Germinal center (tissue), 1 donor: Measurements from ENCODE around the gene ALG10.
"Not testable (repeated sequence)": the region's sequence is repeated elsewhere in the genome, so short reads cannot be mapped to it uniquely, and the experiment has no call there.

Experiments used
- DNase-seq: peaks from one replicate; pipeline ENCODE4 v3.0.0; 2012; ENCODE audit warnings: mixed read lengths, low spot score

The ALG10 gene, protein sequence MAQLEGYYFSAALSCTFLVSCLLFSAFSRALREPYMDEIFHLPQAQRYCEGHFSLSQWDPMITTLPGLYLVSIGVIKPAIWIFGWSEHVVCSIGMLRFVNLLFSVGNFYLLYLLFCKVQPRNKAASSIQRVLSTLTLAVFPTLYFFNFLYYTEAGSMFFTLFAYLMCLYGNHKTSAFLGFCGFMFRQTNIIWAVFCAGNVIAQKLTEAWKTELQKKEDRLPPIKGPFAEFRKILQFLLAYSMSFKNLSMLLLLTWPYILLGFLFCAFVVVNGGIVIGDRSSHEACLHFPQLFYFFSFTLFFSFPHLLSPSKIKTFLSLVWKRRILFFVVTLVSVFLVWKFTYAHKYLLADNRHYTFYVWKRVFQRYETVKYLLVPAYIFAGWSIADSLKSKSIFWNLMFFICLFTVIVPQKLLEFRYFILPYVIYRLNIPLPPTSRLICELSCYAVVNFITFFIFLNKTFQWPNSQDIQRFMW

DNA sequence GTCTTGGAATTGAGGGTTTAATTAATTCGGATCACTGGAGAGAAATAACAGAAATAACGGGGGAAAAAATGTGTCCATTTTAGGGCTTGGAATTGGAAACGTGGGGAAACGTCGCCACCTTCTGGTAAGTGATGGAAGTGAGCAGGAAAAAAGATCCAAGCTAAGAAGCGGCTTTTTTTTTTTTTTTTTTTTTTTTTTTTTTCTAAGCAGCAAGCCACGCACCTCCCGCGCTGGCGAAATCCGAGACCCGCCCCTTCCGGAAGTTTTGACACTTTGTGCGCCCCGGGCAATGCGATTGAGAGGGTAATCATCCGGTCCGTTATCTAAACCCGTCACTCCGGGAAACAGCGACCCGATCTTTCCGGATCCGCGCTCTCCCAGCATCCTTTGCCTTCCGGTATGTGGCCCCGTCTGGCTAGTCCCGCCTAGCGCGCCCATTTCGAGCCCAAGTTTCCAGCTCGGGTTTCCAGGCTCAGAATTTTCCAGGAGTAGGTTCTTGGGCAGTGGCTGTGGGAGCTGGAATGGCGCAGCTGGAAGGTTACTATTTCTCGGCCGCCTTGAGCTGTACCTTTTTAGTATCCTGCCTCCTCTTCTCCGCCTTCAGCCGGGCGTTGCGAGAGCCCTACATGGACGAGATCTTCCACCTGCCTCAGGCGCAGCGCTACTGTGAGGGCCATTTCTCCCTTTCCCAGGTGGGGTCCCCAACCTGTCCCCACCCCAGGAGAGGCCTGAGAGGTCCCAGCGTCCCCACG lies at the start of gene ALG10:
Gene ALG10, plus strand, starts transcription at position 418 of the 752 bp plus-strand sequence. Its CDS starts 104 bp downstream, at position 522.
- peak; percentile 81 for DNase-seq

DNA sequence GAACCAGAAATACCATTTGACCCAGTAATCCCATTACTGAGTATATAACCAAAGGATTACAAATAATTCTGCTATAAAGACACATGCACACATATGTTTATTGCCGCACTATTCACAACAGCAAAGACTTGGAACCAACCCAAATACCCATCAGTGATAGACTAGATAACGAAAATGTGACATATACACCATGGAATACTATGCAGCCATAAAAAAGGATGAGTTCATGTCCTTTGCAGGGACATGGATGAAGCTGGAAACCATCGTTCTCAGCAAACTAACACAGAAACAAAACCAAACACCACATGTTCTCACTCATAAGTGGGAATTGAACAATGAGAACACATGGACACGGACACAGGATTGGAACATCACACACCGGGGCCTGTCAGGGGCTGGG lies 49.4 kb upstream of the ALG10 start:
- DNase-seq, result not testable (repeated sequence)

DNA sequence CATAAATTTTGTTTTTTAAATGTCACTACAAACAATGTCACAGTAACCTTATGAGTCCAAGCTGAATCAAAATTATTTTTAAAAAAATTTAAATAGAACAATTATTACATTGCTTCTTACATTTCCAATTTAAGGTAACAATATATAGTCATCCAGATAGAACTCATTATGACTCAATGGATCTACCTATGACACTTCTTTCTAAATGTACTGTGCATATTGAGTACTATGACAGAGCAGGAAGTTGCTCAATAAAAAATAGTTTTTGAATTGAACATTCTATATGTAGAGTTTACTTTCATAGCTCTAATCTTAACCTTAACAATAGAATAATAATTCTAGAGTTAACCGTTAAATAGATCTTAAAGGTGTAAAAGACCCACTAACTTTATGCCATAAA lies 44.4 kb upstream of the ALG10 start:
- DNase-seq, result no peak

DNA sequence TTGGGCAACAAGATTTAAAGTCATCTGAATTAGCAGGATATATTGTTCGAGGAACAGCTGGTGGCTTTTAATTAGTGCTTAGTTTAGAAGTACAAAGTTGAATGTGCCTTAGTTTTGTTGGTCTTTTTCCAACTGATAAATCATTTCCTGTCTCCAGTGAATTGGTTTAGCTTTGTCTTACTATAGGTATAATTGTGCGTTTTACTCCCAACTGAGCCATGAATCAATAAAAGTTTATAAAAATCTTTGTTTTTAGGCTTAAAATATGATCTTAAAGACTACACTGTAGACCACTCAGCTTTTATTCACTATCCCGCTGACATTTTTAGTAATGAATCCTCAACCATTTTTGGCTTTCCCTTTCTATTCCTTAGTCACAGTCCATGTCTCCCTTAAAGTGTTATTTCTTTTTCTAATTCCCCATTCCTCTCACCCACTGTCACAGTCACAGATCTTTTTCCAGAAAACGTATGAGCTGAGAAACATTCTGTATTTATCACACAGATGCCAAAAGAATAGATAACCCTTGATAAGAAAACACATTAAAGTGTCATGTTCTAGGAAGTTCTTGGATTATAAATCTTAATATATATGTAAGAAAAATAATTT lies 34.0 kb upstream of the ALG10 start:
- no peak for DNase-seq

DNA sequence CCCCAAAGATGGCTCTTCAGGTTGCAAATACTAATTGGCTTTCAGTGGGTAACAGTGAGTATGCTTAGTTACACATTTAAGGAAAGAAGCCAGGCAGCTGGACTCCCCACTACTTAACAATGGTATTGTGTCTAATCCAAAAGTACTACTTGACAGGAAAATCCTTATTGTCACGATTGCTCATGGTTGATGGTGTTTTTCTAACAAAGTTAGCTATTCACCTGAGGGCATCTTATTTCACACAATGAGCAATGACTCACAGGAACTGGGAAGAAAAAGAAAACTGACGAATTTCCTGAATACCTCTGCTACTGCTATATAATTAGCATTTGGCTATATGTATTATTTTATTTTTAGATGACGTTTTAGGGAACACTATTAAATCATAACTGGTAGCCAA lies 33.4 kb upstream of the ALG10 start:
- DNase-seq, result no peak

DNA sequence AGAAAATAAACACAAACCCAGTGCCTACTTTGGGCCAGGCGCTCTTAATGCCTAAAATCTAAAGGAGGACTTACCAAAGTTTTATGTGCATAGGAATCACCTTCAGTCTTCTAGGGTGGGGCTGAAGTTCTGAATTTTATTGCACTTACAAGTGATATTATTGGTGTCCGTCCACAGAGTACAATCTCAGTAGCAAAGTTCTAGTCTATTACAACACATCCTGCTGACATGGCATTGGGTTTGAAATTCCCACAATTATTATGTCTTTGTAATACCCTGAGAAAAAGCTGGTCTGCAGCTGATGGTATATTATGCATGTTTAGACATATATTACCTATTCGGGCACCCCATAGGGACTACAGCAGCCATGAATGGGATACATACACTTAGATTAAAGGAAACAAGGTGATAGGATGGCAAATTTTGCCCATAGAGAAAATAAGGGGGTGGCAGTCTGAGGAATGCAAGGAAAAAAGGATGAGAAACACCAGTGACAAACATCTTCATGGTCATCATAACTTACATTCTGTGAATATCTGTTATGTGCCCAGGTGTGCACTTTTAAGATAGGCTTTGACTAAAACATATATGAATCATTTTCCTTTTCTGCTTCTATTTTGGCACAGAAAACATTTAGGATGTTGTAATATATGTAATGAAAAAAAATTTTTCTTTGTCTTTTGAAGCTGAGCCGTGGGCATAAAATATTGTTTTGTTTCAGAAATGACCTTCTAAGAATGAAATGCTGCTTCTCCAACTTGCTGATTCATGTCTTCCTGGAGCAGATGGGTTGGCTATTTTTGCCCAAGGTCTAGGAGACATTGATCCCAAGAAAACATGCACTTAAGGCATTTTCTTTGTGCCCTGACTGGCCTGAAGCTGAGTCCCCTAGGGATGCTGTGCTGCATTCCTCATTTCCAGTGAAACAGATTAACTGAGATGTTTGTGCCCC lies 27.2 kb upstream of the ALG10 start:
- no peak for DNase-seq

DNA sequence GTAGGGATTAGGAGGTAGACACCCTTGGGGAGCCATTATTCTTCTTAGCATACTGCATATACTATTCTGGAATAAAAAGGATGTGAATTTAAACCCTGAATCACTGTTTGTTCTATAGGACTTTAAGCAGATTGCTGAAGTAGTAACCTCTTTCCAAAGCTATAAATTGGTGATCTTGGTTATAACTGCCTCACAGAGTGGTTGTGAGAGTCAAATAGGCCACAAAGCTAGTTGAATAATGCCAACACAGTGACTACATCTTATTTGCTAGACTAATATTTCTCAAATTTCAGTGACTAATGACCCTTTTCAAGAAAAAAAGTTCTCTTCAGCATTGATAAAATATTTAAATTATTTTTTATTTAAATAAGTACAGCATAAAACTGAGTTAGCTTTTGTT lies 13.5 kb upstream of the ALG10 start:
- not testable (repeated sequence) for DNase-seq

DNA sequence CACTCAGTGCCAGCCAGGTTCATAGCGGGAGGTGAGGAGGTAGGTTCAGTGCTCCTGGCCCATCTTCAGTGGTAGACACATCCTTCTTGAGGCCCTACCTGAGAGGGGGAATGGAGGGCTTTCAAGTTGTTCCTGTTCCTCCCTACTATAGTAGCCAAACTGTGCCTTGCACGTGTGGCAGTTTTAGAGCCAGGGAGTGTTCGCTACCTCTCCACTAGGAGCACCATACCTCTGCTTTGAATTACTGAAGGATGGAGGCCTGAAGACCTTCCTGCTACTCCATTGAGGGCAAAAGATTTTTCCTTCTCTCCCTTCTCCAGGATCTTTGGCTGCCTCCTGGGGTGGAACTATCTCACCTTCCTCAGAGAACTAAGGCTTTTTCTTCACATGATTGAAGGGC lies 5.9 kb upstream of the ALG10 start:
- DNase-seq, result no peak

DNA sequence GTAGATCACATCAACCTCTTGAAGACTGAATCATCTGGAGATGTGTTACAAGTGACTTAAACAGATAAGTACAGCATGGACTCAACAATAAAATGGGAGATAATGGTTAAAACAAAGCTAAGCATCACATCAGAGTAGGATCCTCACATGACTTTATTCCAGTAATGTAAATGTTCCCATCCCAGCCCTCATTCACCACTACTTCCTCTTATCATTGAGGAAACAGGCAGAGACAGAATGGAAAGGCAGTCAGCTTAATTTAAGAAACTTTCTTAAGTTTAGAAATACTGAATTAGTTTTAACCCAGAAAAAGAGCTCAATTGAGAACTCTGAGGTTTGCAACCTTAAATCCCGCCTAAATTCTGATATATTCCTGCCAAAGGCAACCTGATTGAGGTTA lies 1.2 kb upstream of the ALG10 start:
- DNase-seq, result no peak

DNA sequence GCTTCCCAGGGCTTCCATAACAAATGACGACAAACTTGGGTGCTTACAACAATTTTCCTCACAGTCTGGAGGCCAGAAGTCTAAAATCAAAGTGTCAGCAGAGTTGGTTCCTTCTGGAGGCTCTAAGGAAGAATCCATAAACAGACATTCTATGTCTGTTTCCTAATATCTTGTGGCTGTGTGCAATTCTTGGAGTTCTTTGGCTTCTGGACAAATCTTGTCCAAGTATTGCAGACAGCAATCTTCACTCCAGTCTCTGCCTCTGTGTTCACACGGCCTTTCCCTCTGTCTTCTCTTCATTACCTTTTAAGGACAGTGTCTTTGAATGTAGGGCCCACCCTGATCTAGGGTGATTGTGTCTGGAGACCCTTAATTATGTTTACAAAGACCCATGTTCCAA lies 5.4 kb downstream of the ALG10 start:
- not testable (repeated sequence) for DNase-seq

DNA sequence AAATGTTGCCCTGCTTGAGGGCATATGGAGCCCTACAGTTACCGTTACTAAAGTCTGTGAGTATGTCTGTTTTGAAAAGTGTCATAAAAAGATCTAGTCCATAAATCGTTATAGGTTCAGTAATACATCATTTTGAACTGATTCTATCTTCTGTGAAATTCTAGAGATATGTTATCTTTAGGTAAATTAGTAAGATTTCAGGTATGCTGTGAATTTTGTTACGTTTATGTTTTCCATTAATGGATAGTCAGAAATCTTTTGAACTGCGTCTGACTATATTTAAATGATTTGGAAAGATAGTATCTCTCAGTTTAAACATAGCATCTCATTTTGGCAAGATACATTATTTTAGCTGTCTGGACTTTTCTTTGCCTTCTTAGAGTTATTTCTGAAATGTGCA lies 8.3 kb downstream of the ALG10 start:
- DNase-seq, result no peak

DNA sequence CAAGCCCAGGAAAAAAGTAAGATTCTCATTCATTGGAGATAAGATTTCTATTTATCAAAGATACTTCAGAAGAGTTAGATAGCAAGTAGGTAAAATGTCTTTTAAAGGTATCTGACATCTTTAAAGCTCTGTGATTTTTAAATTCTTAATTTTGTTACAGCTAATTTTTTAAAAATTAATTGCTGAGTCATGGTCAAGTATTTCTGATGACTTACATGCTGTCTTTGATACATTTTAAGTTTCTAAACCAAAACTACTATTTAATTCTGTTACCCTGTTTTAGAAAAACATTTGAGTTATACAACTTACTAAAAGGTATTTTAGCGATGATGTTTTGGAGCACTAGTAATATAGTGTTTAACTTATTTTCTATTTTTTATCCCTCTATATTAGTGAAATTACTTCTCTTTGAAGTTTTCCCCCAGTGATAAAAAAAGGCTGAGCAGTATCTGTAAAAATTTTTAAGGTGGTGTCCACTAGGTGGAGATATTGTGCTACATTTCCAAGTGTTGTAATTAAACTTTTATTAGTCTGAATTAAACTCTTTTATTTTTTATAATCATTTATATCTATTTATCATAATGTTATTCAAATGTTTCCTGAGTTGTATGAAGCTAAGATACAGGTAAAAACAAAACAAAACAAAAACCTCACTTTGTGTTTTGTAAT lies 11.5 kb downstream of the ALG10 start:
- DNase-seq, result peak; percentile 2

DNA sequence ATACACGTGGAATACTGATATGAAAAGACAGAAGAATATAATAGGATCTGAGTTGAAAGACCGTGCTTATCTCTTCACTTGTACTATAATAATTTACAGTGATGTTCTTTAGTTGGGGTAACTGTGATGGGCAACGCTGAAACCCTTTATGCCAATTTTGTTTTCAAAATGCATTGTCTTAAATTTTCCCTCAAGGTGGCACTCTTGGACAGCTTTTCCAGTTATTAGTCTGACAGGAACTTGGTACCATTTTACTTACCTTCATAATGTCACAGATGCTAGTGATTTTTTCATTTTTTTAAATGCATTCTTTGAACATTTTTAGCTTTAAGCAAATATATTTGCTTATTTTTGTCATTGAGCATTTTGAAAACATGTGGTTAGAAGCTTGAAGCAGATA lies 16.1 kb downstream of the ALG10 start:
- not testable (repeated sequence) for DNase-seq

DNA sequence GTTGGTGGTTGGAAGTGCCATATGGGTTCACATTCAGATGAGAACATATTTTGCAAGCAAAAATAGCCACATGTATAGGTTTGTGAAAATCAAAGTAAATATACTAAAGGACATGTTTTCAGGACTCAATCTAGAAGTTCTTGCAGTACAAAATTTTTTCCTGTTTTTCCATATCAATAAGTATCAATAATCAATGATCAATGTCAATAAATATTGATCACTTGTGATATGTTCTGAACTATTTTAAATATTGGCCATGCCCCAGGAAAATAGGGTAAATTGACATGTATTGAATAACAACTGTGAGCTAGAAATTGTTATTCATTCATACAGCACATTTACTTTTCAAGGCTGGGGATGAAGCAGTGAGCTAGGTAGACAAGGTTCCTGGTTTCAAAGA lies 24.3 kb downstream of the ALG10 start:
- no peak for DNase-seq

DNA sequence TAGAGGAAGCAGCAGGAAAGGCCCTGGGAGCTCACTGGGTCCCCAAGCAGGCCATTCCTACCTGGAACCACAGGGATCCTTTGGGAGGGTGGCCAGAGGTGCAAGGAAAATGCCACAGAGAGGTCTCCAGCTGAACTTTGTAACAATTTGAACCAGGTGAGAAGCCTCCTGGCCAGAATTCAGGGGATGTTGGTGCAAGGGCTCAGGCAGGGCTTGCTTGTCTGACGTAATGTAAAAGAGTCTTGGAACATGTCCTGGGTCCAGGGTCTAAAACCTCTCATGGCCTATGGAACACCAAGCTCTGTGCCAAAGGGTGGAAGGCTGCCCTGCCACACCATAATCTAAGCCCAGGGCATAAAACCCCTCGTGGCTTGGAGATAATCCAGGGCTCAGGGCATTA lies 25.6 kb downstream of the ALG10 start:
- not testable (repeated sequence) for DNase-seq

DNA sequence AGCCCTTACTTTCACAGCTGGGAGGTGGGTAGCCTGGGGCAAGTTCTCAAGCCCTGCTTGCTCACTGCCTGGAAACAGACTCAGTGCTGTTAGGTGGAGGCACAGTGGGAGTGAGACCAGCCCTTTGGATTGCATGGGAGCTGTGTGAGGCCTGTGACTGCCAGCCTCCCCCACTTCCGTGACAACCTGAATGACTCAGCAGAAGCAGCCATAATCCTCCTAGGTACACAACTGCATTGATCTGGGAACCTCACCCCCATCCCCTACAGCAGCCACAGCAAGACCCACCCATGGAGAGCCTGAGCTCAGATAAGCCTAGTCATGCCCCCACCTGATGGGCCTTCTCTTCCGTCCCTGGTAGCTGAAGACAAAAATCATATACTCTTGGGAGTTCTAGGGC lies 26.4 kb downstream of the ALG10 start:
- DNase-seq, result no peak

DNA sequence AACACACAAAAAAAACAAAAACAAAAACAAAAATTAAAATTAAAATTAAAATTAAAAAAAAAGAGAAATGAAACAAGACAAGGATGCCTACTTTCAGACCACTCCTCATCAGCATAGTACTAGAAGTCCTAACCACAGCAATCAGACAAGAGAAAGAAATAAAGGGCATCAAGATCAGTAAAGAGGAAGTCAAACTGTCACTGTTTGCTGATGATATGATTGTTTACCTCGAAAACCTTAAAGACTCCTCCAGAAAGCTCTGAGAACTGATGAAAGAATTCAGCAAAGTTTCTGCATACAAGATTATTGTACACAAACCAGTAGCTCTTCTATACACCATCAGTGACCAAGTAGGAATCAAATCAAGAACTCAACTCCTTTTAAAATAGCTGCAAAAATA lies 29.2 kb downstream of the ALG10 start:
- DNase-seq, result no peak

DNA sequence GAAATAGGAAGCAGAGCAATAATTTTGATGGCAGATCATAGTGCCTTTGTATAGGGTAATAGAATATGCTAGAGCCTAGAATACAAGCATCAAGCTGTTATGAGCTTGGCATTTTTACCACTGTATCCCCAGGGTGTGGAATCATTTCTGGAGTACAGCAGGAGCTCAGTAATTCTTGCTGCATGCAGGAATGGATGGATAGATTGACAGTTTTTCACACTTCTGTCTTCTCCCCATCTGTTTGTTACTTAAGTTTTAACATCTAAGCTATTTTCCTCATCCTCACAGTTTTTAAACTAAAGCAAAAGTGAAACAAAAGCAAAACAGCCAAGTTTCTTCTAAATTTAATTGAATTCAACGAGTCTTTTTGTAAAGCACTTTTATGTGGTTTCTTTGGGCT lies 32.6 kb downstream of the ALG10 start:
- DNase-seq, result no peak
